A673 (cell line): Measurements from ENCODE around the gene PRR15L.

ENCODE experiments used
- CTCF ChIP-seq: fragments of 300-800, 200-600 bp; sonication (generic); conservative IDR thresholded peaks from 2 replicates; pipeline ENCODE4 v1.5.1; 2017; ENCODE audit warnings: low read depth, mild to moderate bottlenecking, antibody characterized with exemption, low read length, moderate library complexity, mixed read lengths
- EZH2 ChIP-seq: fragments of 200-600 bp; sonication (generic); IDR thresholded peaks from 2 replicates; pipeline ENCODE4 v1.6.1; 2017; ENCODE audit warnings: borderline replicate concordance, low read depth, mild to moderate bottlenecking, mixed read lengths, antibody characterized with exemption, low read length; ENCODE audit not compliant: poor library complexity, severe bottlenecking

- TF ChIP-seq CTCF (peak; percentile 84), EZH2 (no peak)
Observed at GRCh38 chr17:47978324-47978723, 20.6 kb upstream of the PRR15L start.
